ENCODE data around the gene KCNN1. TPM values are rescaled to one million over a fixed set of nuclear protein-coding genes. Genes with fewer than 3 reads are reported as not detected.

Gene KCNN1
- total and polyA plus RNA-seq, 2 experiments from 2014 or later: 2.2 to 29.8 TPM

GRCh38 chr19:17996826-17997316 is 30.0 kb downstream of the KCNN1 start (continued):
- TF ChIP-seq CREB1 (CRISPR knock-in tag; IDR thresholded peaks at IDR 0.05; ENCODE audit: low read depth): no peak
- TF ChIP-seq, protein P1, sequence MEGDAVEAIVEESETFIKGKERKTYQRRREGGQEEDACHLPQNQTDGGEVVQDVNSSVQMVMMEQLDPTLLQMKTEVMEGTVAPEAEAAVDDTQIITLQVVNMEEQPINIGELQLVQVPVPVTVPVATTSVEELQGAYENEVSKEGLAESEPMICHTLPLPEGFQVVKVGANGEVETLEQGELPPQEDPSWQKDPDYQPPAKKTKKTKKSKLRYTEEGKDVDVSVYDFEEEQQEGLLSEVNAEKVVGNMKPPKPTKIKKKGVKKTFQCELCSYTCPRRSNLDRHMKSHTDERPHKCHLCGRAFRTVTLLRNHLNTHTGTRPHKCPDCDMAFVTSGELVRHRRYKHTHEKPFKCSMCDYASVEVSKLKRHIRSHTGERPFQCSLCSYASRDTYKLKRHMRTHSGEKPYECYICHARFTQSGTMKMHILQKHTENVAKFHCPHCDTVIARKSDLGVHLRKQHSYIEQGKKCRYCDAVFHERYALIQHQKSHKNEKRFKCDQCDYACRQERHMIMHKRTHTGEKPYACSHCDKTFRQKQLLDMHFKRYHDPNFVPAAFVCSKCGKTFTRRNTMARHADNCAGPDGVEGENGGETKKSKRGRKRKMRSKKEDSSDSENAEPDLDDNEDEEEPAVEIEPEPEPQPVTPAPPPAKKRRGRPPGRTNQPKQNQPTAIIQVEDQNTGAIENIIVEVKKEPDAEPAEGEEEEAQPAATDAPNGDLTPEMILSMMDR (conservative IDR thresholded peaks at IDR 0.05; ENCODE audit: low read depth in 2 of 2): peak; percentile 83 to 99

DNA sequence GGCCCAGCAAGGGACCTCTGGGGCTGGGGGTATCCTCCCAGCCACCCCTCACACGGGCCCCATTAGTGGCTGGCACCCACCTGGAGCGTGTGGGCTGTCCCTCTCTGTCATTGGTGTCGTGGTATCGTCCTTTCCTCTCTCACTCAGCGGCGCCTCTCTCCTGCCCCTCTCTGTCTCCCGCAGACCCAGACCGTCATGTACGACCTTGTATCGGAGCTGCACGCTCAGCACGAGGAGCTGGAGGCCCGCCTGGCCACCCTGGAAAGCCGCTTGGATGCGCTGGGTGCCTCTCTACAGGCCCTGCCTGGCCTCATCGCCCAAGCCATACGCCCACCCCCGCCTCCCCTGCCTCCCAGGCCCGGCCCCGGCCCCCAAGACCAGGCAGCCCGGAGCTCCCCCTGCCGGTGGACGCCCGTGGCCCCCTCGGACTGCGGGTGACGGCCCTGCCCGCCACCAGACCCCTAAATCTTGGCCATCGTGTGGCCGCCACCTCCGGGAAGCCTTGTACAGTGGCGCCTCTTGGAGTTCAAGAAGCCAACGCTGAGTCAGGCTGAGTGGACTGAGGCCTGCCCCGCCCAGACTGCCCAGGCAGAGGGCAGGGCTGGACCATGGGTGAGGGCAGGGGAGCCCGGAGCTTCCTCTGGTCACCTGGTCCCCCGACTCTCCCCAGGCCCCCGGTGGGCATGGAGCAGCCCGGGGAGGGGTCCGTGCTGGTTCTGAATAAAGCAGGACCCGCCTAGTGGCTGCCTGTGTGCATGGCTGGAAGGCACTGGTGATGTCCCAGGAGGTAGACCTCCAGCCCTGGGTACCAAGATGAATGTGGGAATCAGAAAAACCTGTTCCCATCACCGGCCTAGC is 31.3 kb downstream of the KCNN1 start:
- peaks cover 6% of the 10 kb centered on the region; the same call in 1 of the 2 replicates for H3K4me1 ChIP-seq (ENCODE audit: insufficient read depth)
- no peak overlapping the region for H3K27ac Mint-ChIP-seq
- H3K27ac ChIP-seq (ENCODE audit: low read depth): no peak overlapping the region
- no peaks in the 10 kb centered on the region for H3K9me2 ChIP-seq (ENCODE audit: insufficient read depth)
- TF ChIP-seq, protein P2, sequence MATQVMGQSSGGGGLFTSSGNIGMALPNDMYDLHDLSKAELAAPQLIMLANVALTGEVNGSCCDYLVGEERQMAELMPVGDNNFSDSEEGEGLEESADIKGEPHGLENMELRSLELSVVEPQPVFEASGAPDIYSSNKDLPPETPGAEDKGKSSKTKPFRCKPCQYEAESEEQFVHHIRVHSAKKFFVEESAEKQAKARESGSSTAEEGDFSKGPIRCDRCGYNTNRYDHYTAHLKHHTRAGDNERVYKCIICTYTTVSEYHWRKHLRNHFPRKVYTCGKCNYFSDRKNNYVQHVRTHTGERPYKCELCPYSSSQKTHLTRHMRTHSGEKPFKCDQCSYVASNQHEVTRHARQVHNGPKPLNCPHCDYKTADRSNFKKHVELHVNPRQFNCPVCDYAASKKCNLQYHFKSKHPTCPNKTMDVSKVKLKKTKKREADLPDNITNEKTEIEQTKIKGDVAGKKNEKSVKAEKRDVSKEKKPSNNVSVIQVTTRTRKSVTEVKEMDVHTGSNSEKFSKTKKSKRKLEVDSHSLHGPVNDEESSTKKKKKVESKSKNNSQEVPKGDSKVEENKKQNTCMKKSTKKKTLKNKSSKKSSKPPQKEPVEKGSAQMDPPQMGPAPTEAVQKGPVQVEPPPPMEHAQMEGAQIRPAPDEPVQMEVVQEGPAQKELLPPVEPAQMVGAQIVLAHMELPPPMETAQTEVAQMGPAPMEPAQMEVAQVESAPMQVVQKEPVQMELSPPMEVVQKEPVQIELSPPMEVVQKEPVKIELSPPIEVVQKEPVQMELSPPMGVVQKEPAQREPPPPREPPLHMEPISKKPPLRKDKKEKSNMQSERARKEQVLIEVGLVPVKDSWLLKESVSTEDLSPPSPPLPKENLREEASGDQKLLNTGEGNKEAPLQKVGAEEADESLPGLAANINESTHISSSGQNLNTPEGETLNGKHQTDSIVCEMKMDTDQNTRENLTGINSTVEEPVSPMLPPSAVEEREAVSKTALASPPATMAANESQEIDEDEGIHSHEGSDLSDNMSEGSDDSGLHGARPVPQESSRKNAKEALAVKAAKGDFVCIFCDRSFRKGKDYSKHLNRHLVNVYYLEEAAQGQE (IDR thresholded peaks at IDR 0.05; ENCODE audit: unreplicated experiment): no peak
- TF ChIP-seq CREB1 (CRISPR knock-in tag; IDR thresholded peaks at IDR 0.05; ENCODE audit: low read depth): no peak
- TF ChIP-seq, protein P1 (conservative IDR thresholded peaks at IDR 0.05; ENCODE audit: low read depth in 2 of 2): peak; percentile 56 to 73
- H3K4me3 ChIP-seq: no peak overlapping the region
- H3K79me2 ChIP-seq (replicated peaks; ENCODE audit: insufficient read depth): no peaks in the 10 kb centered on the region
- no peaks in the 10 kb centered on the region for H4K20me1 ChIP-seq (replicated peaks; ENCODE audit: insufficient read depth)
- peaks cover 6% of the 10 kb centered on the region for H3K4me1 Mint-ChIP-seq
- ATAC-seq (peak; percentile 62), DNase-seq (ENCODE audit: low spot score) (peak; percentile 79)
- H3K27me3 Mint-ChIP-seq (ENCODE audit: insufficient read depth, low read depth, poor library complexity): peaks cover 29% of the 10 kb centered on the region
- H3K4me3 Mint-ChIP-seq: no peak overlapping the region
- no peaks in the 10 kb centered on the region; the same call in 2 of the 3 replicates for H3K36me3 Mint-ChIP-seq (ENCODE audit: low read depth)
- no peak overlapping the region for H2AFZ ChIP-seq
- H3K9me3 Mint-ChIP-seq: peaks cover 3% of the 10 kb centered on the region; the same call in 1 of the 3 replicates
- H3K4me2 ChIP-seq: 0 out of 2 replicates have a peak overlapping the region, but pooled peaks have one; percentile 51
- H3K27me3 ChIP-seq (ENCODE audit: insufficient read depth): peaks cover 31% of the 10 kb centered on the region
- H3F3A ChIP-seq (replicated peaks; ENCODE audit: low read depth): no peaks in the 10 kb centered on the region; the same call in 1 of the 2 replicates
- no peaks in the 10 kb centered on the region for H3K36me3 ChIP-seq (ENCODE audit: insufficient read depth)
